ENCODE data around the gene APBB2. TPM values are rescaled to one million over a fixed set of nuclear protein-coding genes. Genes with fewer than 3 reads are reported as not detected.

Gene APBB2
- total and polyA plus RNA-seq, 2 of the 4 experiments (the other 2 are of a cell fraction) = 47.9 to 75.5 TPM

DNA sequence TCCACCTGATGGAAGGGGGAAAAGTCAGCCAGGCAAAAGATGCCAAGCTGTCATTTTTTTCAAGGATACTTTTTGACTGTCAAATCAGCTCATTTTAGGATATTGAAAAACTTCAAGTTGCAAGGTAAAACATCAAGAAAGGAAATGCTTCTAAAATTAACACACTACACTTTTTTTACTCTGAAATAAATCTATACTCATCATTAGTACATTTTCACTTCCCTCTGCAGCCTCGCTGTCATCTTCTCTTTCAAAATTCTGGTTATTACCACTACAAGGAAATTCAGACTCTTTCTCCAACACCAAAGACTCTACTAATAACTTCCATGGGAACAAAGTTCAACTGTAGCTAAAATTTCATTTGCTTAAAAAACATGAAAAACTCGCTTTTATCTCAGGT lies 41.6 kb downstream of the APBB2 start:
- Histone ChIP-seq H2AK9ac (replicated peaks; ENCODE audit: low read depth, low read length, poor library complexity) (no peak overlapping the region), H3K27me3 (ENCODE audit: control insufficient read depth, insufficient read depth, low read length) (no peaks in the 10 kb centered on the region), H3K79me1 (ENCODE audit: low read depth in 1 of 2, low read length in 2 of 2) (peaks cover 19 to 38% of the 10 kb centered on the region in 2 experiments), H2AK5ac (ENCODE audit: low read depth, low read length) (no peak overlapping the region), H4K91ac (ENCODE audit: insufficient read depth, low read depth, low read length) (no peak overlapping the region), H4K20me1 (ENCODE audit: insufficient read depth, low read length) (no peaks in the 10 kb centered on the region; the same call in 1 of the 2 replicates), H3K4me3 (ENCODE audit: insufficient read depth, low read depth, low read length) (no peak overlapping the region), H2AFZ (replicated peaks; ENCODE audit: low read length, poor library complexity) (no peak overlapping the region), H2BK5ac (ENCODE audit: low read depth, low read length, poor library complexity, severe bottlenecking) (no peak overlapping the region), H4K8ac (ENCODE audit: low read depth in 2 of 2, low read length in 2 of 2) (no peak overlapping the region), H4K5ac (ENCODE audit: low read depth, low read length) (no peak overlapping the region), H3K9ac (ENCODE audit: low read depth, low read length) (no peak overlapping the region), H3K36me3 (ENCODE audit: control insufficient read depth, insufficient read depth, low read length) (no peaks in the 10 kb centered on the region), H2BK120ac (ENCODE audit: low read depth, low read length) (no peak overlapping the region), H2BK15ac (ENCODE audit: low read depth, low read length) (no peak overlapping the region), H3K56ac (ENCODE audit: extremely low read depth, insufficient read depth, low read length) (no peak overlapping the region), H3K4me2 (ENCODE audit: low read depth, low read length) (no peak overlapping the region), H3K14ac (replicated peaks; ENCODE audit: low read depth, low read length) (no peak overlapping the region), H3K4me1 (ENCODE audit: control insufficient read depth, insufficient read depth, low read length) (0 out of 2 replicates have a peak, but pooled peaks cover 3% of the 10 kb centered on the region), H3K4ac (ENCODE audit: low read depth, low read length) (no peak overlapping the region), H3K27ac (ENCODE audit: insufficient read depth, low read length) (no peak overlapping the region), H3K9me3 (ENCODE audit: control insufficient read depth, insufficient read depth, low read length) (no peaks in the 10 kb centered on the region), H3K23ac (ENCODE audit: low read depth, low read length) (no peak overlapping the region), H3K18ac (ENCODE audit: low read depth, low read length) (no peak overlapping the region), H3K9me1 (ENCODE audit: insufficient read depth, low read length) (0 out of 2 replicates have a peak, but pooled peaks cover 4% of the 10 kb centered on the region), H2BK20ac (ENCODE audit: low read depth, low read length) (no peak overlapping the region)
- ATAC-seq (ENCODE audit: low read depth) = no peak
- intact Hi-C loops (cut with micrococcal nuclease) = no loop called here
- CTCF ChIA-PET = interaction anchor here (0.7 to 1.0 kb wide), 2 partner anchors 17 to 192 kb away, joined by 3 read pairs; no protein-coding TSS in a partner anchor
- no TSS peak for BruUV-seq (replicated peaks)
- dilution Hi-C loops (cut with HindIII; ENCODE audit: low sequenced_read_pairs, unreplicated experiment) = no loop called here
- POLR2A ChIA-PET (ENCODE audit: unreplicated experiment) = no interaction called here
- in situ Hi-C loops (cut with MboI; ENCODE audit: low sequenced_read_pairs) = no loop called here
- DNase-seq = no peak
- TF ChIP-seq RAD21 (IDR thresholded peaks at IDR 0.05; ENCODE audit: low read length) (no peak), MAFK (IDR thresholded peaks at IDR 0.05; ENCODE audit: low read depth, low read length) (no peak), MXI1 (IDR thresholded peaks at IDR 0.05; ENCODE audit: borderline replicate concordance, low read depth, low read length) (no peak), CHD1 (IDR thresholded peaks at IDR 0.05; ENCODE audit: low read depth, low read length) (no peak), CEBPB (IDR thresholded peaks at IDR 0.05; ENCODE audit: low read depth, low read length) (no peak), RCOR1 (IDR thresholded peaks at IDR 0.05; ENCODE audit: insufficient replicate concordance, low read length) (no peak), ELK1 (IDR thresholded peaks at IDR 0.05; ENCODE audit: borderline replicate concordance, low read depth, low read length) (no peak), BHLHE40 (IDR thresholded peaks at IDR 0.05; ENCODE audit: low read depth, low read length) (no peak), FOS (IDR thresholded peaks at IDR 0.05; ENCODE audit: low read depth, low read length) (no peak), POLR2A (IDR thresholded peaks at IDR 0.05; ENCODE audit: low read depth, low read length) (no peak), NFE2L2 (IDR thresholded peaks at IDR 0.05; ENCODE audit: low read depth, low read length) (no peak), RFX5 (IDR thresholded peaks at IDR 0.05; ENCODE audit: low read depth, low read length) (no peak), SMC3 (IDR thresholded peaks at IDR 0.05; ENCODE audit: low read depth, low read length) (no peak), MAZ (IDR thresholded peaks at IDR 0.05; ENCODE audit: borderline replicate concordance, low read depth, low read length) (no peak)
- TF ChIP-seq, protein P1, sequence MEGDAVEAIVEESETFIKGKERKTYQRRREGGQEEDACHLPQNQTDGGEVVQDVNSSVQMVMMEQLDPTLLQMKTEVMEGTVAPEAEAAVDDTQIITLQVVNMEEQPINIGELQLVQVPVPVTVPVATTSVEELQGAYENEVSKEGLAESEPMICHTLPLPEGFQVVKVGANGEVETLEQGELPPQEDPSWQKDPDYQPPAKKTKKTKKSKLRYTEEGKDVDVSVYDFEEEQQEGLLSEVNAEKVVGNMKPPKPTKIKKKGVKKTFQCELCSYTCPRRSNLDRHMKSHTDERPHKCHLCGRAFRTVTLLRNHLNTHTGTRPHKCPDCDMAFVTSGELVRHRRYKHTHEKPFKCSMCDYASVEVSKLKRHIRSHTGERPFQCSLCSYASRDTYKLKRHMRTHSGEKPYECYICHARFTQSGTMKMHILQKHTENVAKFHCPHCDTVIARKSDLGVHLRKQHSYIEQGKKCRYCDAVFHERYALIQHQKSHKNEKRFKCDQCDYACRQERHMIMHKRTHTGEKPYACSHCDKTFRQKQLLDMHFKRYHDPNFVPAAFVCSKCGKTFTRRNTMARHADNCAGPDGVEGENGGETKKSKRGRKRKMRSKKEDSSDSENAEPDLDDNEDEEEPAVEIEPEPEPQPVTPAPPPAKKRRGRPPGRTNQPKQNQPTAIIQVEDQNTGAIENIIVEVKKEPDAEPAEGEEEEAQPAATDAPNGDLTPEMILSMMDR (conservative IDR thresholded peaks at IDR 0.05; ENCODE audit: low read depth, low read length) = no peak
- TF ChIP-seq, protein P2, sequence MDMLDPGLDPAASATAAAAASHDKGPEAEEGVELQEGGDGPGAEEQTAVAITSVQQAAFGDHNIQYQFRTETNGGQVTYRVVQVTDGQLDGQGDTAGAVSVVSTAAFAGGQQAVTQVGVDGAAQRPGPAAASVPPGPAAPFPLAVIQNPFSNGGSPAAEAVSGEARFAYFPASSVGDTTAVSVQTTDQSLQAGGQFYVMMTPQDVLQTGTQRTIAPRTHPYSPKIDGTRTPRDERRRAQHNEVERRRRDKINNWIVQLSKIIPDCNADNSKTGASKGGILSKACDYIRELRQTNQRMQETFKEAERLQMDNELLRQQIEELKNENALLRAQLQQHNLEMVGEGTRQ (IDR thresholded peaks at IDR 0.05; ENCODE audit: low read depth, low read length) = no peak
- no CpG with 5 or more reads among the region's 2 CpGs for WGBS, 2 experiments (ENCODE audit: extremely low coverage in 2 of 2, insufficient read length in 1 of 2)

All from IMR-90 (cell line).